C4-2B (cell line): Measurements from ENCODE around the gene AHR.

ENCODE experiments used
- H3K27ac ChIP-seq: fragments of 450-650 bp; 2 replicates; pipeline ENCODE4 v1.5.1; 2017
- CTCF ChIP-seq: fragments of 450-650 bp; conservative IDR thresholded peaks from 2 replicates; pipeline ENCODE4 v1.5.1; 2017; ENCODE audit warnings: mild to moderate bottlenecking
- ZFX ChIP-seq: fragments of 450-650 bp; IDR thresholded peaks from 2 replicates; pipeline ENCODE4 v1.6.1; 2017

Gene AHR

GRCh38 chr7:17298840-17299482 is 509 bp downstream of the AHR start:
- TF ChIP-seq CTCF, result no peak
- peak; percentile 41; the same call in 1 of the 2 replicates for TF ChIP-seq ZFX

GRCh38 chr7:17299483-17299991 is 1.1 kb downstream of the AHR start:
- TF ChIP-seq ZFX (no peak), CTCF (no peak)
- peak overlapping the region; percentile 71; the same call in 1 of the 2 replicates for H3K27ac ChIP-seq

More at GRCh38 chr7:17298840-17299482, 509 bp downstream of the AHR start:
- H3K27ac ChIP-seq, result peak overlapping the region; percentile 71

GRCh38 chr7:17300012-17300411 is 1.6 kb downstream of the AHR start:
- H3K27ac ChIP-seq, result no peak overlapping the region
- TF ChIP-seq CTCF, result no peak
- no peak for TF ChIP-seq ZFX

- H3K27ac ChIP-seq, result no peak overlapping the region
- TF ChIP-seq ZFX (no peak), CTCF (no peak)
These were observed 2.0 kb downstream of the AHR start for GRCh38 chr7:17300437-17300836.

- no peak overlapping the region for H3K27ac ChIP-seq
- TF ChIP-seq ZFX, result no peak
- TF ChIP-seq CTCF, result peak; percentile 81
These were observed 3.3 kb downstream of the AHR start for GRCh38 chr7:17301471-17302456.

GRCh38 chr7:17302575-17303142 is 4.2 kb downstream of the AHR start:
- TF ChIP-seq ZFX (no peak), CTCF (no peak)

More at GRCh38 chr7:17302575-17303142, 4.2 kb downstream of the AHR start:
- H3K27ac ChIP-seq, result no peak overlapping the region
